GM12878 (cell line): ENCODE results near the gene DEFB119. TPM values are rescaled to one million over a fixed set of nuclear protein-coding genes. Genes with fewer than 3 reads are reported as not detected.

ENCODE experiments used
- ATAC-seq: fragments of 200-7000 bp; cut with Tn5 transposase; 3 replicates; pipeline ENCODE4 v1.9.1; 2020; ENCODE audit warnings: mild to moderate bottlenecking, moderate library complexity
- BruUV-seq: library from RNA; stranded (reverse); fragments of 400-500 nt; replicated peaks from 2 replicates; lab custom pipeline; 2021; lab: Mats Ljungman, UMichigan
- CTCF ChIA-PET: fragments of 300-600 bp; sonication (Branson Sonifier 250); formaldehyde crosslinking; extraction: SDS; loops from one replicate; lab custom pipeline; 2021; ENCODE audit warnings: inconsistent platforms; lab: Yijun Ruan, JAX
- POLR2A ChIA-PET: fragments of 350-600 bp; formaldehyde crosslinking; extraction: SDS; loops from one replicate; lab custom pipeline; 2021; ENCODE audit warnings: inconsistent platforms; lab: Charles Lee
- RAD21 ChIA-PET: fragments of 300-600 bp; sonication (Branson Sonifier 250); formaldehyde crosslinking; loops from one replicate; lab custom pipeline; 2023; ENCODE audit warnings: antibody characterized with exemption; ENCODE audit not compliant: unreplicated experiment; lab: Charles Lee
- SMC1A ChIA-PET: fragments of 300-600 bp; sonication (Branson Sonifier 250); formaldehyde crosslinking; loops from one replicate; lab custom pipeline; 2023; ENCODE audit not compliant: unreplicated experiment, uncharacterized antibody; lab: Charles Lee
- DNase-seq: peaks from one replicate; pipeline ENCODE4 v3.0.0-alpha.2; 2011; ENCODE audit warnings: low read depth, low spot score
- FAIRE-seq: peaks from 3 replicates; lab custom pipeline; 2011; peaks lifted over from hg19 to GRCh38; lab: Jason Lieb, UNC
- H2AFZ ChIP-seq: 2 replicates; pipeline ENCODE4 v1.6.0; 2011; ENCODE audit warnings: low read depth, low read length, control low read depth; ENCODE audit not compliant: control insufficient read depth
- H3K27ac ChIP-seq: 2 replicates; pipeline ENCODE4 v1.5.1; 2011; ENCODE audit warnings: control low read depth; ENCODE audit not compliant: control insufficient read depth, insufficient read depth
- H3K27me3 ChIP-seq, 2 experiments: replicated peaks in 1 of 2; 2 replicates each; pipeline versions ENCODE4 v1.6.0 to v1.6.1; 2011; ENCODE audit warnings: low read length in 1 of 2; ENCODE audit not compliant: control insufficient read depth in 2 of 2, insufficient read depth in 2 of 2
- H3K36me3 ChIP-seq, 2 experiments: 2 replicates each; pipeline ENCODE4 v1.5.1; 2011; ENCODE audit warnings: low read length in 1 of 2; ENCODE audit not compliant: control insufficient read depth in 2 of 2, insufficient read depth in 2 of 2
- H3K4me1 ChIP-seq: 2 replicates; pipeline ENCODE4 v1.6.1; 2011; ENCODE audit warnings: mild to moderate bottlenecking, low read length, moderate library complexity, mixed read lengths; ENCODE audit not compliant: control insufficient read depth, insufficient read depth
- H3K4me2 ChIP-seq: 2 replicates; pipeline ENCODE4 v1.6.0; 2011; ENCODE audit warnings: control low read depth; ENCODE audit not compliant: control insufficient read depth, insufficient read depth
- H3K4me3 ChIP-seq: fragments of 200-600 bp; sonication (generic); 2 replicates; pipeline ENCODE4 v1.5.1; 2016
- H3K79me2 ChIP-seq: 2 replicates; pipeline ENCODE4 v1.6.0; 2011; ENCODE audit warnings: low read length; ENCODE audit not compliant: control insufficient read depth, insufficient read depth
- H3K9ac ChIP-seq: 2 replicates; pipeline ENCODE4 v1.8.0; 2011; ENCODE audit warnings: low read length, control low read depth, mixed read lengths; ENCODE audit not compliant: control insufficient read depth, insufficient read depth
- H3K9me3 ChIP-seq: replicated peaks from 3 replicates; pipeline ENCODE4 v1.5.1; 2011; ENCODE audit warnings: mild to moderate bottlenecking, low read length; ENCODE audit not compliant: control insufficient read depth, insufficient read depth
- H4K20me1 ChIP-seq: 2 replicates; pipeline ENCODE4 v1.6.0; 2011; ENCODE audit not compliant: control insufficient read depth, insufficient read depth
- IKZF2 ChIP-seq, 2 experiments: fragments of 450-650 bp; IDR thresholded peaks; 2 replicates each; pipeline ENCODE4 v1.6.1; 2017; ENCODE audit warnings: mild to moderate bottlenecking in 2 of 2, moderate library complexity in 2 of 2
- JUND ChIP-seq: IDR thresholded peaks from 2 replicates; pipeline ENCODE4 v1.6.1; 2012; ENCODE audit warnings: low read depth, mild to moderate bottlenecking, low read length, improper control_type of control experiment, moderate library complexity
- NRF1 ChIP-seq: conservative IDR thresholded peaks from 2 replicates; pipeline ENCODE4 v1.6.1; 2011; ENCODE audit warnings: mild to moderate bottlenecking, low read depth, low read length, improper control_type of control experiment
- in situ Hi-C: fragments of 300-500 bp; cut with MboI; formaldehyde crosslinking; loops from 9 replicates; pipeline ENCODE4 v1.14.3; 2018; ENCODE audit warnings: mixed read lengths
- intact Hi-C: fragments of 100-400 bp; cut with micrococcal nuclease; formaldehyde crosslinking; loops from one replicate; pipeline ENCODE4 v1.14.2; 2022; ENCODE audit not compliant: unreplicated experiment
- polyA plus RNA-seq, 11 experiments: library from polyadenylated mRNA; depleted of rRNA in 4 of 11; unstranded in 6 of 11; stranded (reverse) in 5 of 11; fragments of >200 nt; fragmentation: Nextera tagmentation in 4 of 11; fragmentation: Illumina TruSeq in 1 of 11; extraction: Ambion mirVana in 4 of 11; extraction: Trizol in 1 of 11; gene quantifications; 1 replicate in 1 of 11; 2 replicates in 10 of 11; pipeline versions ENCODE4 v1.2.1 to v1.2.3, GENCODE V29; 2011 to 2016; ENCODE audit warnings: inconsistent platforms in 2 of 11, missing spikeins in 2 of 11, low read depth in 1 of 11
- total RNA-seq, 4 experiments: library from RNA; depleted of rRNA in 3 of 4; stranded (reverse); fragments of >200 nt in 3 of 4; fragmentation: Illumina TruSeq in 1 of 4; extraction: Trizol in 1 of 4; gene quantifications; 2 replicates each; pipeline versions ENCODE4 v1.2.1 to v1.2.3, GENCODE V29; 2013 to 2021
- TF ChIP-seq, protein P1 (sequence below): fragments of 450-650 bp; IDR thresholded peaks from 2 replicates; pipeline ENCODE4 v1.6.1; 2017; ENCODE audit warnings: mild to moderate bottlenecking, moderate library complexity
- TF ChIP-seq, protein P2 (sequence below): fragments of 450-650 bp; IDR thresholded peaks from 2 replicates; pipeline ENCODE4 v1.6.1; 2017; ENCODE audit warnings: borderline replicate concordance

DEFB119 gene
- total and polyA plus RNA-seq, 10 of the 15 experiments (the other 5 are each of a cell fraction or from before 2014, with no cell fraction given): not detected

- H3K27ac ChIP-seq: no peak overlapping the region
- TF ChIP-seq IKZF2 (IDR thresholded peaks at IDR 0.05) (no peak), JUND (no peak), NRF1 (no peak)
- TF ChIP-seq, protein P1, sequence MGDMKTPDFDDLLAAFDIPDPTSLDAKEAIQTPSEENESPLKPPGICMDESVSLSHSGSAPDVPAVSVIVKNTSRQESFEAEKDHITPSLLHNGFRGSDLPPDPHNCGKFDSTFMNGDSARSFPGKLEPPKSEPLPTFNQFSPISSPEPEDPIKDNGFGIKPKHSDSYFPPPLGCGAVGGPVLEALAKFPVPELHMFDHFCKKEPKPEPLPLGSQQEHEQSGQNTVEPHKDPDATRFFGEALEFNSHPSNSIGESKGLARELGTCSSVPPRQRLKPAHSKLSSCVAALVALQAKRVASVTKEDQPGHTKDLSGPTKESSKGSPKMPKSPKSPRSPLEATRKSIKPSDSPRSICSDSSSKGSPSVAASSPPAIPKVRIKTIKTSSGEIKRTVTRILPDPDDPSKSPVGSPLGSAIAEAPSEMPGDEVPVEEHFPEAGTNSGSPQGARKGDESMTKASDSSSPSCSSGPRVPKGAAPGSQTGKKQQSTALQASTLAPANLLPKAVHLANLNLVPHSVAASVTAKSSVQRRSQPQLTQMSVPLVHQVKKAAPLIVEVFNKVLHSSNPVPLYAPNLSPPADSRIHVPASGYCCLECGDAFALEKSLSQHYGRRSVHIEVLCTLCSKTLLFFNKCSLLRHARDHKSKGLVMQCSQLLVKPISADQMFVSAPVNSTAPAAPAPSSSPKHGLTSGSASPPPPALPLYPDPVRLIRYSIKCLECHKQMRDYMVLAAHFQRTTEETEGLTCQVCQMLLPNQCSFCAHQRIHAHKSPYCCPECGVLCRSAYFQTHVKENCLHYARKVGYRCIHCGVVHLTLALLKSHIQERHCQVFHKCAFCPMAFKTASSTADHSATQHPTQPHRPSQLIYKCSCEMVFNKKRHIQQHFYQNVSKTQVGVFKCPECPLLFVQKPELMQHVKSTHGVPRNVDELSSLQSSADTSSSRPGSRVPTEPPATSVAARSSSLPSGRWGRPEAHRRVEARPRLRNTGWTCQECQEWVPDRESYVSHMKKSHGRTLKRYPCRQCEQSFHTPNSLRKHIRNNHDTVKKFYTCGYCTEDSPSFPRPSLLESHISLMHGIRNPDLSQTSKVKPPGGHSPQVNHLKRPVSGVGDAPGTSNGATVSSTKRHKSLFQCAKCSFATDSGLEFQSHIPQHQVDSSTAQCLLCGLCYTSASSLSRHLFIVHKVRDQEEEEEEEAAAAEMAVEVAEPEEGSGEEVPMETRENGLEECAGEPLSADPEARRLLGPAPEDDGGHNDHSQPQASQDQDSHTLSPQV: no peak
- TF ChIP-seq, protein P2, sequence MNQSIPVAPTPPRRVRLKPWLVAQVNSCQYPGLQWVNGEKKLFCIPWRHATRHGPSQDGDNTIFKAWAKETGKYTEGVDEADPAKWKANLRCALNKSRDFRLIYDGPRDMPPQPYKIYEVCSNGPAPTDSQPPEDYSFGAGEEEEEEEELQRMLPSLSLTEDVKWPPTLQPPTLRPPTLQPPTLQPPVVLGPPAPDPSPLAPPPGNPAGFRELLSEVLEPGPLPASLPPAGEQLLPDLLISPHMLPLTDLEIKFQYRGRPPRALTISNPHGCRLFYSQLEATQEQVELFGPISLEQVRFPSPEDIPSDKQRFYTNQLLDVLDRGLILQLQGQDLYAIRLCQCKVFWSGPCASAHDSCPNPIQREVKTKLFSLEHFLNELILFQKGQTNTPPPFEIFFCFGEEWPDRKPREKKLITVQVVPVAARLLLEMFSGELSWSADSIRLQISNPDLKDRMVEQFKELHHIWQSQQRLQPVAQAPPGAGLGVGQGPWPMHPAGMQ: no peak
- no peak overlapping the region for H3K4me3 ChIP-seq
- ChIA-PET POLR2A (no interaction called here), SMC1A (no interaction called here), CTCF (interaction anchor here (1.7 kb wide), 1 partner anchor 77 kb away, joined by 6 read pairs; no protein-coding TSS in a partner anchor), RAD21 (no interaction called here)
- no TSS peak for BruUV-seq
- no peak overlapping the region for H3K9ac ChIP-seq
- in situ Hi-C loops (no loop called here), intact Hi-C loops (no loop called here)
- no peak for ATAC-seq
- H3K4me1 ChIP-seq: no peaks in the 10 kb centered on the region
- H3K4me2 ChIP-seq: no peak overlapping the region
- no peaks in the 10 kb centered on the region for H3K36me3 ChIP-seq
- no peaks in the 10 kb centered on the region for H3K9me3 ChIP-seq
- H2AFZ ChIP-seq: no peak overlapping the region
- no peaks in the 10 kb centered on the region for H4K20me1 ChIP-seq
- no peaks in the 10 kb centered on the region for H3K27me3 ChIP-seq
- FAIRE-seq: no peak
- no peaks in the 10 kb centered on the region for H3K79me2 ChIP-seq
- DNase-seq: no peak
These were observed 35.4 kb upstream of the DEFB119 start for GRCh38 chr20:31425797-31426196.
